Superior temporal gyrus (tissue), 1 donor: ENCODE measurements around the gene USP5.

Experiments
- DNase-seq: peaks from one replicate; pipeline ENCODE4 v3.0.0-alpha.2; 2016; ENCODE audit errors: extremely low spot score

The USP5 gene, protein sequence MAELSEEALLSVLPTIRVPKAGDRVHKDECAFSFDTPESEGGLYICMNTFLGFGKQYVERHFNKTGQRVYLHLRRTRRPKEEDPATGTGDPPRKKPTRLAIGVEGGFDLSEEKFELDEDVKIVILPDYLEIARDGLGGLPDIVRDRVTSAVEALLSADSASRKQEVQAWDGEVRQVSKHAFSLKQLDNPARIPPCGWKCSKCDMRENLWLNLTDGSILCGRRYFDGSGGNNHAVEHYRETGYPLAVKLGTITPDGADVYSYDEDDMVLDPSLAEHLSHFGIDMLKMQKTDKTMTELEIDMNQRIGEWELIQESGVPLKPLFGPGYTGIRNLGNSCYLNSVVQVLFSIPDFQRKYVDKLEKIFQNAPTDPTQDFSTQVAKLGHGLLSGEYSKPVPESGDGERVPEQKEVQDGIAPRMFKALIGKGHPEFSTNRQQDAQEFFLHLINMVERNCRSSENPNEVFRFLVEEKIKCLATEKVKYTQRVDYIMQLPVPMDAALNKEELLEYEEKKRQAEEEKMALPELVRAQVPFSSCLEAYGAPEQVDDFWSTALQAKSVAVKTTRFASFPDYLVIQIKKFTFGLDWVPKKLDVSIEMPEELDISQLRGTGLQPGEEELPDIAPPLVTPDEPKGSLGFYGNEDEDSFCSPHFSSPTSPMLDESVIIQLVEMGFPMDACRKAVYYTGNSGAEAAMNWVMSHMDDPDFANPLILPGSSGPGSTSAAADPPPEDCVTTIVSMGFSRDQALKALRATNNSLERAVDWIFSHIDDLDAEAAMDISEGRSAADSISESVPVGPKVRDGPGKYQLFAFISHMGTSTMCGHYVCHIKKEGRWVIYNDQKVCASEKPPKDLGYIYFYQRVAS

DNA sequence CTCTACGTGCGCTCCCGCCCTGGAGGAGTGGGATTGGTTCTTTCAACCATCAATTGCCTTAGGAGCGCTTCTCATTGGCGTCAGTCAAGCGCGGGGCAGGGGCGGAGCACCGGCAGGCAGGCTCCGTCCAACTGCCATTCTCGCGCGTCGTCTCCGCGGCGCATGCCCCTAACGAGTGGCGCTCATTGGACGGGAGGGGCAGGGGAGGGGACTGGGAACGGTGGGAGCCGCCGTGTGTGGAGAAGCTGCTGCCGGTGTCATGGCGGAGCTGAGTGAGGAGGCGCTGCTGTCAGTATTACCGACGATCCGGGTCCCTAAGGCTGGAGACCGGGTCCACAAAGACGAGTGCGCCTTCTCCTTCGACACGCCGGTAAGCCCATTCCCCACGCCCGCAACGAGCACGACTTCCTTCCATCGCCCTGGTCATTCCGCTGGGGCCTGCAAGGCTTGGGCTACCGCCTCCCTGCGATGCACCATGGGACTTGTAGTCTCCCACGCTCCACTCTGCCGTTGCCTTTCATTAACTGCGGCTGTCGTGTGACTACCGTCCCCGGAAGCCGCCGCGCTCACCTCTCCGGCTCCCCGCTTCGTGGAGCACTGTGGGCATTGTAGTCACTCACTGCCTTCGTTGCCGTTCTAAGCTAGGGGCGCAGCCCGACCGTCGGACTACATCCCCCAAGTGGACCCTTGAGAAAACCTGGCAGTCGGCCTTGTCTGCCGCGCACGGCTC, at the start of gene USP5:
USP5 (plus strand) TSS at position 230 of the 730 bp plus-strand sequence; CDS start at position 260, 30 bp downstream.
- peak; percentile 100 for DNase-seq

DNA sequence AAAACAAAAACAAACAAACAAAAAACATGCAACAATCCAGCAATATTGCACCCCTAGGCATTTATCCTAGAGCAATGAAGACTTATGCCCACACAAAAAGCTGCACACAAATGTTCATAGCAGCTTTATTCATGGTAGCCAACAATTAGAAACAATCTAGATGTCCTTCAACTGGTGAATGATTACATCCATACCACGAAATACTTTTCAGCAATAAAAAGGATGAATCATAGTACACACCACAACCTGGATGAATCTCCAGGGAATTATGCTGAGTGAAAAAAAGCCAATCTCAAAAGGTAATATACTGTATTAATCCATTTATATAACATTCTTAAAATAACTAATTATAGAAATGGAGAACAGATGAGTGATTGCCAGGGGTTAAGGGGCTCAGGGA, 44.8 kb upstream of the USP5 start:
- no peak for DNase-seq

DNA sequence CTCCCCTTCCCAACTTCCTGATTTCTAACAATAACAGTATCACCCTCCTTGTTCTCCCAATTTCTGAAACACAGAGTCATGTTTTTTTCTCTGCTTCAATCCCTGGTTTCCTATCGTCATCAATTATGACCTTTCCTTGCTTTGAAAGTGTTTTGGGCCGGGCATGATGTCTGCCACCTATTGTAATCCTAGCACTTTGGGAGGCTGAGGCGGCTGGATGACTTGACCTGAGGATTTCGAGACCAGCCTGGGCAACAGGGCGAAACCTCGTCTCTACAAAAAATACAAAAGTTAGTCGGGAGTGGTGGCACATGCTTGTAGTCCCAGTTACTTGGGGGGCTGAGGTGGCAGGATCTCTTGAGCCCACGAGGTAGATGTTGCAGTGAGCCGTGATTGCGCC, 42.9 kb upstream of the USP5 start:
- no peak for DNase-seq

DNA sequence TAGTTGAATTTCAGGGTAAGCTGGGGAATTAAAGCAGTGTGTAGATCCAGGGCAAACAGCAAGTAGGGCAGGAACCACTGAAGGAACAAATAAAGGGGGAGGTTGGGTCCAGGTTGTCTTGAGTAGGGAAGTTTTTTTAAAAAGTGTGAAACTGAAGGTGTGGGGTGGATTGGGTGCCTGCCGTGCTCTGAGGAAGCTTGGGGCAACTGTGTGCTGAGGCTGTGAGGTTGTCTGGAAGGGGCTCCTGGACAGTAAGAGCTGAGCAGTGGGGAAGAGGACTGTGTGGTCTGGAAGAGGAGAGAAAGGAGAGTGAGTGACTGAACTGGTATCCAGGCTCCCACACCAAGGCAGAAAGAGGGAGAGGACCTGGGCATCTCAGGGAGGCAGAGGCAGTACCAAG, 41.2 kb upstream of the USP5 start:
- no peak for DNase-seq

DNA sequence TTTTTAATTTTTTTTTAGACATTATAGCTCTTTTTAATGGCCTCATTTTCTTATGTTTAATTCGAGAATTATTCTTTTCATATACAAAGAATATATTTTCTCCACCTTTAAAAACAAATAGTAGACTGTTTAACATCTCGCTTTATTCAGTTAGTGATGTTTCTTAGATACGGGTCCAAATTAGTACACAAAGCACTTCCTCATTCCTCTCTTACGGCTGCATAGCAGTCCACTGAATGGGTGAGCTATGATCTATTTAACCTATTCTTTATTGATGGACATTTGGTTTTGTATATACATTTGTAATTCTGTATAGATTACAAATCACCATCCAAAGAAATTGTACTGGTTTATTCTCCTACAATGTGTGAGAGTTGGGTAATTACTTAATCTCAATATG, 38.6 kb upstream of the USP5 start:
- no peak for DNase-seq

DNA sequence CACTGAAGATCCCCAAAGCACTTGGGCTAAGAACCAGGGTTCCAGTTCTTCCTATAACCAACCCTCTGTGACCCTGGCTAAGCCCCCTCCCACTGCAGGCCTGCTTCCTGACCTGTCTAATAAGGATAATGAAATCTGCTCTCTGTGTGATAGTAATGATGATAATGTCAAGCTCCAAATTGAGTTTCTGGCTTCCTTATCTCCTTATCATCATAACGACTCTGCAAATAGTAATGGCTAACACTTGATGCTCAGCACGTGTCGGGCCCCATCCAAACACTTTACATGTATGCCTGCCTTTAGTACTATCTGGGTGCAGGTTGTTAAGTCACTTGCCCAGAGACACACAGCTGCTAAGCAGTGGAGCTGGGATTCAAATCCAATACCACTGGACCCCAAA, 35.4 kb upstream of the USP5 start:
- no peak for DNase-seq

DNA sequence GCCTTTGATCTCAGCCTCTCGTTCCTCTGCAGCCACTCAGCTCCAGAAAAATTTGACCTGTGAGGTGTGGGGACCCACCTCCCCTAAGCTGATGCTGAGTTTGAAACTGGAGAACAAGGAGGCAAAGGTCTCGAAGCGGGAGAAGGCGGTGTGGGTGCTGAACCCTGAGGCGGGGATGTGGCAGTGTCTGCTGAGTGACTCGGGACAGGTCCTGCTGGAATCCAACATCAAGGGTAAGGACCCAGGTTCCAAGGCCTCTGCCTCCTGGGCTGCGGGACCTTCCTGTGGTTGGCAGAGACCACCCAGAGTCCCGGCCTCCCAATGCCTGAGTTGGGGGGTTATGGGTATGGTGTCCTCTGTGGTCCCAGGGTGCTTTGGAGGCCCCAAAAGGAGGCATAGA, 34.9 kb upstream of the USP5 start:
- no peak for DNase-seq

DNA sequence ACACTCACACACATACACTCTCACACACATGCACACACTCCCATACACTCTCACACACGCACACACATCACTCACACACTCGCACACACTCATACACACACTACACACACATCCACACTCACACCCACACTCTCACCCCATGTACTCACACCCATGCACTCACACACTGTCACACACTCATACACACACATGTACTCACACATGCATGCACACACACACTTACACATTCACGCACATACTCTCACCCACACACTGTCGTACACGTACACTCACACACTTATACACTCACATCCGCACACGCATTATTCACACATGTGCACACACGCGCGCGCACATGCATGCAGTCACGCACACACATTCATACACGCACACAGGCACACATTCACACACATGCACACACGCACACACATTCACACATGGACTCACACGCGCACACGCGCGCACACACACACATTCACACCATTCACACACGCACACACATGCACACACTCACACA, 34.2 kb upstream of the USP5 start:
- no peak for DNase-seq

DNA sequence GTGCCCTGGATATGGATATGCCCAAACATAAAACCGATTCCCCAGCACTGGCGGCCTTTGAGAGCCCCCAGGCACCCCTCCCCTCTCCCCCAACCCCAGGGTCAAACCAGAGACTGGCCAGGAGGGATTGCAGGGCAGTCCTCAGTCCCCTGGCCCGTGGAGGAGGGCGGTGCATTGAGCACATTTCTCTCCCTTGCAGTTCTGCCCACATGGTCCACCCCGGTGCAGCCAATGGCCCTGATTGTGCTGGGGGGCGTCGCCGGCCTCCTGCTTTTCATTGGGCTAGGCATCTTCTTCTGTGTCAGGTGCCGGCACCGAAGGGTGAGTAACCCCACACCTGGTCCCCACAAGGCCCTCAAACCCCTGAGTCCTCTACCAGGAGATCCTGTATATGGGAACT, 33.7 kb upstream of the USP5 start:
- DNase-seq: no peak

DNA sequence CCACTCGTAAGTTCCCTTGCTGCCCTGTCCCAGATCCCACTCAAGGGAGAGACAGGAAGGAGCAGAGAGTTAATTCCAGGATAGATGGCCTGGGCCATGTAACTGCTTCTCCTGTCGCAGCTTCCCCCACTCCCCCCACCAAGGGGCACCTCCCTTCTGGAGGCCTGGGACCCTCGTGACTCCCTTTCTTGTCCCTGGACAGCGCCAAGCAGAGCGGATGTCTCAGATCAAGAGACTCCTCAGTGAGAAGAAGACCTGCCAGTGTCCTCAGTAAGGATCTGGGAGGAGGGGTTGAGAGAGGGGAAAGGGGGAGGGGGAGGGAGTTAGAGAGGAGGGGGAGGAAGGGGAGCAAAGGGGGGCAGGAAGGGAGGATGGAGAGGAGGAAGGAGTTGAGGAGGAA, 33.3 kb upstream of the USP5 start:
- DNase-seq: no peak

DNA sequence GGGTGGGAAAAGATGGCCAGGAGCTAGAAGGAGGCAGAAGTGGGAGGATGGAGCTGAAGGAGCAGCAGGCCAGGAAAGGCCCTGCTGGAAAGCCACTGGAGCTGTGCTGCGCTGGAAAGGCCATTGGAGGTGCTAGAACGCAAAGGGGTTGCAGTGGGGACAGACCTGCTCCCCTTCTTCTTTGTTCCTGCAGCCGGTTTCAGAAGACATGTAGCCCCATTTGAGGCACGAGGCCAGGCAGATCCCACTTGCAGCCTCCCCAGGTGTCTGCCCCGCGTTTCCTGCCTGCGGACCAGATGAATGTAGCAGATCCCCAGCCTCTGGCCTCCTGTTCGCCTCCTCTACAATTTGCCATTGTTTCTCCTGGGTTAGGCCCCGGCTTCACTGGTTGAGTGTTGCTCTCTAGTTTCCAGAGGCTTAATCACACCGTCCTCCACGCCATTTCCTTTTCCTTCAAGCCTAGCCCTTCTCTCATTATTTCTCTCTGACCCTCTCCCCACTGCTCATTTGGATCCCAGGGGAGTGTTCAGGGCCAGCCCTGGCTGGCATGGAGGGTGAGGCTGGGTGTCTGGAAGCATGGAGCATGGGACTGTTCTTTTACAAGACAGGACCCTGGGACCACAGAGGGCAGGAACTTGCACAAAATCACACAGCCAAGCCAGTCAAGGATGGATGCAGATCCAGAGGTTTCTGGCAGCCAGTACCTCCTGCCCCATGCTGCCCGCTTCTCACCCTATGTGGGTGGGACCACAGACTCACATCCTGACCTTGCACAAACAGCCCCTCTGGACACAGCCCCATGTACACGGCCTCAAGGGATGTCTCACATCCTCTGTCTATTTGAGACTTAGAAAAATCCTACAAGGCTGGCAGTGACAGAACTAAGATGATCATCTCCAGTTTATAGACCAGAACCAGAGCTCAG, 32.6 kb upstream of the USP5 start:
- DNase-seq: no peak

DNA sequence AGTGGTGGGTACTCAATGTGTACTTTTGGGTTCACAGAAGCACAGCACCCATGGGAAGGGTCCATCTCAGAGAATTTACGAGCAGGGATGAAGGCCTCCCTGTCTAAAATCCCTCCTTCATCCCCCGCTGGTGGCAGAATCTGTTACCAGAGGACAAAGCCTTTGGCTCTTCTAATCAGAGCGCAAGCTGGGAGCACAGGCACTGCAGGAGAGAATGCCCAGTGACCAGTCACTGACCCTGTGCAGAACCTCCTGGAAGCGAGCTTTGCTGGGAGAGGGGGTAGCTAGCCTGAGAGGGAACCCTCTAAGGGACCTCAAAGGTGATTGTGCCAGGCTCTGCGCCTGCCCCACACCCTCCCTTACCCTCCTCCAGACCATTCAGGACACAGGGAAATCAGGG, 31.8 kb upstream of the USP5 start:
- DNase-seq: no peak

DNA sequence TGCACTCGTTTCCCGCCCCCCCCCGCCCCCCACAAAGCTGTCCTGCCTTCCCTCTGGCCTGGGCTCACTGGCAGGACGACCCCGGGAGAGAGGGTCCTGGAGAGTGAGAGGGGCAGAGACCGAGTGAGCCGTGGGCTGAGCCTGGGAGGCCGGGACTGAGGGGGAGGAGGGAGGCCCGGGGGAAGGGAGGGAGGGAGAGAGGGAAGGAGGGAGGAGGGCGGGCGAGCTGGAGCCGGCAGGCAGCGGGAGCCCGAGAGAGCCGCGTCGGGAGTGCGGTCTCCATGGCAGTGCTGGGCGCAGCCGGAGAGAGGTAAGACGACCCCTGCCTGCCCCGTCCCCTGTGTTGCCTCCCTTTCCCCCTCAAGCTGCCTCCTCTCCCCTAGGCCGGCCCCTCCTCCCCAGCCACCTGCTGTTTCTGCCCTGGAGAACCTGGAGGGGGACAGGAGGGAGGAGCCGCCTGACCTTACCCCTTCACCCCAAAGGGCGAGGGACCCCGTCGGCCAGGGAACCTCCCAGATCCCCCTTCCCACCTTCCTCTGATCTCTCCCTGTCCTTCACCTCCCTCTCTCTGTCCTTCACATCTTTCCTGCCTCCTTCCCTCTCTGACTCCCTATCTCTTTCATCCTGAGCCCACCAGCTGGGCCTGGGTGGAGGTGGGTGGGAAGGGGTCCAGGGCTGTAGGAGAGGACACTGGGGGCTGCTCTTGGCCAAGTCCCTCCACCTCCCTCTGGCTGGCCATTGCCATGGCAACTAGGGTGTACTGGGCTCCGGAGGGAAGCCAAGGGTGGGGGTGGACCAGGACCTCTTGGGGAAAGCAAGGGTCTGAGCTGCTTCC, 30.1 kb upstream of the USP5 start, which contains the start of gene GPR162:
GPR162 (plus strand) TSS at position 231 of the 835 bp plus-strand sequence. CDS start 2,078 bp downstream, outside the sequence.
- peak; percentile 14 for DNase-seq

DNA sequence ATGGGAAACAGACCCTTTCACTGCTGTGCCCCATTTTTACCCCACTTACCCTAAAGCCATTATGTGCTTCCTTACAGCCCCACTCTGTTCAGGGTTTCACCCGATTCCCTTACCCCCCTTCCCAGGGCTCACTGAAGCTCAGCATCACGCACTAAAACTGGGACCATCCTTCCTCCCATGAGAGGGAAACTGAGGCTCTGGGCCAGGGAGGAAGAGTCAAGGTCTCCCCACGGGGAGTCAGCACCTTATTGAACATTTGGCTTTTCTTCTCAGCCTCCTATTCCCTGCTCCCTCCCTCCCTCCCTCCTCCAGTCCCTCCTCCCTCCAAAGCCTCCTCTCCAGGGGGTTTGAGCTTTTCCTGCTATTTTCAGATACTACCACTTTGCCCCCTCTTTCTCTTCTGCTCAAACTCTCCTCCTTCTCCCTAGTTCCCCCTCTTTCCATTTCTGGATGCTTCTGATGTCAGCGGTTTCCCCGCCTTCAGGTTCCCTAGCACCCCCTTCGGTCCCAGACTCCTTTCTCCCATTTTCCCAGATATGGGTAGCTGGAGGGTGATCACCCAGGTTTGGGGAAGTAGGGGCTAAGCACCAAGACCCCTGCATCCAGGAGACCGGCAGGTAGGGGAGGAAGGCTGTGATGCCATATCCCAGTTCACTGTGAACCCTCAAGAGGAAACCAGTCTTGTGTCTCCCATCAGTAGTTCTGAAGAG, 29.4 kb upstream of the USP5 start:
- DNase-seq: peak; percentile 23

DNA sequence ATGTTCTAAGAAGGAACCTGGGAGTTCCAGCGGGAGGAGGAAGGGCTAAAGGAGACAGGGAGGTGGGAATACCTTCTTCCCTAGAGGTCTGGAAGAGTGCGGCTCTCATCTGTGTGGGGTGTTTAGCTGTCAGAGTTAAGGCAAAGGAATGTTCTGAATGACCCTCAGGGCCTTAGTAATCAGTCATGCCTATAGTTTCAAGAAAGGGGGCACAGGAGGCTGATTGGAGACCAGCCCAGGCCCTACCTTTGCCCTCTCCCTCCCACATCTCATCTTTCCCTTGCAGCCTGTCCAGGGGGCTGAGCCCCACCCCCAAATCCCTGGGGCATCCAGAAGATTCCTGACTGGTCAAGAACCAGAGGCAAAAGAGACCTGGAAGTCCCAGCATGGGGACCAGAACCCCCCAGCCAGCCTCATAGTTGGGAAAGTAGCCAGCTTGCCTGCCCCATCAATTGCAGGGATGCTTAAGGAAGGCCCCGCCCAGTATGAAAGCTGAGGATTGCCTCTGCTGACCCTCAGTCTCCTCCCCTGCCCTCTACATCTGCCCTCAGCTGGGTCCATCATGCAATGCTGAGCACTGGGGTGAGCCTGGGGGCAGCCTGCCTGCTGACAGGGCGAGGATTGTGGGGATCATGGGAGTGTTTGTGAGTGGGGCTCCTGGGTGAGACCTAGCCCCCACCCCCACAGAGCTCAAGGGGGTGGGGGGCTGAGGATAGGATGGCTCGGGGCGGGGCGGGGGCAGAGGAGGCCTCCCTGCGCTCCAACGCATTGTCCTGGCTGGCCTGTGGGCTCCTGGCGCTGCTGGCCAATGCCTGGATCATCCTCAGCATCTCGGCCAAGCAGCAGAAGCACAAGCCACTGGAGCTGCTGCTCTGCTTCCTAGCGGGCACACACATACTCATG, 28.5 kb upstream of the USP5 start:
- DNase-seq: no peak

DNA sequence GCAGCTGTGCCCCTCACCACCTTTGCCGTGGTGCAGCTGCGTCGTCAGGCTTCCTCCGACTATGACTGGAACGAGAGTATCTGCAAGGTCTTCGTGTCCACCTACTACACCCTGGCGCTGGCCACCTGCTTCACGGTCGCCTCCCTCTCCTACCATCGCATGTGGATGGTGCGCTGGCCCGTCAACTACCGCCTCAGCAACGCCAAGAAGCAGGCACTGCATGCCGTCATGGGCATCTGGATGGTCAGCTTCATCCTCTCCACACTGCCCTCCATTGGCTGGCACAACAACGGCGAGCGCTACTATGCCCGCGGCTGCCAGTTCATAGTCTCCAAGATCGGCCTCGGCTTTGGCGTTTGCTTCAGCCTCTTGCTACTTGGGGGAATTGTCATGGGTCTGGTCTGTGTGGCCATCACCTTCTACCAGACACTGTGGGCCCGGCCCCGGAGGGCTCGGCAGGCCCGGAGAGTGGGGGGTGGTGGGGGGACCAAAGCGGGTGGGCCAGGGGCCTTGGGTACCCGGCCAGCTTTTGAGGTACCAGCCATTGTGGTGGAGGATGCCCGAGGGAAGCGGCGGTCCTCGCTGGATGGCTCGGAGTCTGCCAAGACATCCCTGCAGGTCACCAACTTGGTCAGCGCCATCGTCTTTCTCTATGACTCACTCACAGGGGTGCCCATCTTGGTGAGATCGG, 27.7 kb upstream of the USP5 start:
- DNase-seq: peak; percentile 21

DNA sequence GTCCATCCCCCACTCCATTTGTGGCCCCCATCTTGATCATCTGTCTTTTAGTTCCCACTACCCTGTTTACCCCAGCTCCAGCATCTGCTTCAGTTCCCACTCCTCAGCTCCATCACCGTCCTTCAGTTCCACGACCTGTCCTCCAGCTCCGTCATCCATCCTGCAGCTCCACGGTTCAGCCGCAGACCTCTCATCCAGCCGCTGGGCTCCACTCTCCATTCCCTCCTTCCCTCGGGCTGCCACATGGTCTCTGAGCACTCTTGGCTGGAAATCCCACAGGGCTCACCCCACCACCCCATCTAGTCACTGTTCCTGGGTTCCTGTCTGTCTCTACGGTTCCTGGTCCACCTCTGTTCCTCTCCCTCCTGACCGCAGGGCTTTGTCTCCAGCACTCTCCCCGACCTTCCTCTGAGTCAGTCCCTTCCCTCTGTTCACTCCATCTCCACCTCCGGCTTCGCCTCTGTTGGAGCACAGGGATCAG, 27.0 kb upstream of the USP5 start:
- peak; percentile 23 for DNase-seq
